ENCODE measurements around the gene ARGLU1.

- TF ChIP-seq, protein P1, sequence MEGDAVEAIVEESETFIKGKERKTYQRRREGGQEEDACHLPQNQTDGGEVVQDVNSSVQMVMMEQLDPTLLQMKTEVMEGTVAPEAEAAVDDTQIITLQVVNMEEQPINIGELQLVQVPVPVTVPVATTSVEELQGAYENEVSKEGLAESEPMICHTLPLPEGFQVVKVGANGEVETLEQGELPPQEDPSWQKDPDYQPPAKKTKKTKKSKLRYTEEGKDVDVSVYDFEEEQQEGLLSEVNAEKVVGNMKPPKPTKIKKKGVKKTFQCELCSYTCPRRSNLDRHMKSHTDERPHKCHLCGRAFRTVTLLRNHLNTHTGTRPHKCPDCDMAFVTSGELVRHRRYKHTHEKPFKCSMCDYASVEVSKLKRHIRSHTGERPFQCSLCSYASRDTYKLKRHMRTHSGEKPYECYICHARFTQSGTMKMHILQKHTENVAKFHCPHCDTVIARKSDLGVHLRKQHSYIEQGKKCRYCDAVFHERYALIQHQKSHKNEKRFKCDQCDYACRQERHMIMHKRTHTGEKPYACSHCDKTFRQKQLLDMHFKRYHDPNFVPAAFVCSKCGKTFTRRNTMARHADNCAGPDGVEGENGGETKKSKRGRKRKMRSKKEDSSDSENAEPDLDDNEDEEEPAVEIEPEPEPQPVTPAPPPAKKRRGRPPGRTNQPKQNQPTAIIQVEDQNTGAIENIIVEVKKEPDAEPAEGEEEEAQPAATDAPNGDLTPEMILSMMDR (optimal IDR thresholded peaks at IDR 0.05 in 1 of 3, IDR thresholded peaks at IDR 0.05 in 1 of 3, conservative IDR thresholded peaks at IDR 0.05 in 1 of 3; ENCODE audit: extremely low read depth in 1 of 3, insufficient read depth in 2 of 3, low read length in 3 of 3): peak in 2 of 3 experiments; percentile 7 to 43
- no peak for TF ChIP-seq EZH2 (IDR thresholded peaks at IDR 0.05; ENCODE audit: low read length)
Observed at GRCh38 chr13:106535552-106536243, 32.2 kb downstream of the ARGLU1 start, which contains the start of gene EFNB2.
